Inferior parietal cortex (tissue), 1 donor: ENCODE results near the gene HIVEP3.

ENCODE experiments used
- DNase-seq: peaks from one replicate; pipeline ENCODE4 v3.0.0-alpha.2; 2016; ENCODE audit errors: extremely low spot score

HIVEP3 gene

GRCh38 chr1:41789661-41790330, 128.9 kb downstream of the HIVEP3 start:
- DNase-seq: no peak

DNA sequence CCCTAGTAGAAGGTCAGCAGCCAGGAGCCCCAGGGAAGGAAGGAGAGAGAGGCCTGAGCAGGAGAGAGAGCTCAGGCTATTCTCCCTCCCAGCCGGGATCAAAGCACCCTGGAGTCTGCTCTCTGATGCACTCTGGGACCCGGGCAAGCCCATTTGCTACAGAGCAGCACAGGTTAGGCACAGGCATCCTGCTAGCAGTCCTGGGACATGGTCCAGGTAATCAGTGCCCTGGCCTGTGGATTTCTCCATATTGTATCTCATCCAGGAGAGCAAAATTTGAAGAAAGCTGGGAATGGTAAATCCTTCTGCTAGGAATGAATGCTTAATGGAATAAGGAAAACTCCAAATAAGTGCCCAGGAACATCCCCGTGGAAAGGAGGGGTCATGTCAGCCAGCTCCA, 130.3 kb downstream of the HIVEP3 start:
- no peak for DNase-seq

DNA sequence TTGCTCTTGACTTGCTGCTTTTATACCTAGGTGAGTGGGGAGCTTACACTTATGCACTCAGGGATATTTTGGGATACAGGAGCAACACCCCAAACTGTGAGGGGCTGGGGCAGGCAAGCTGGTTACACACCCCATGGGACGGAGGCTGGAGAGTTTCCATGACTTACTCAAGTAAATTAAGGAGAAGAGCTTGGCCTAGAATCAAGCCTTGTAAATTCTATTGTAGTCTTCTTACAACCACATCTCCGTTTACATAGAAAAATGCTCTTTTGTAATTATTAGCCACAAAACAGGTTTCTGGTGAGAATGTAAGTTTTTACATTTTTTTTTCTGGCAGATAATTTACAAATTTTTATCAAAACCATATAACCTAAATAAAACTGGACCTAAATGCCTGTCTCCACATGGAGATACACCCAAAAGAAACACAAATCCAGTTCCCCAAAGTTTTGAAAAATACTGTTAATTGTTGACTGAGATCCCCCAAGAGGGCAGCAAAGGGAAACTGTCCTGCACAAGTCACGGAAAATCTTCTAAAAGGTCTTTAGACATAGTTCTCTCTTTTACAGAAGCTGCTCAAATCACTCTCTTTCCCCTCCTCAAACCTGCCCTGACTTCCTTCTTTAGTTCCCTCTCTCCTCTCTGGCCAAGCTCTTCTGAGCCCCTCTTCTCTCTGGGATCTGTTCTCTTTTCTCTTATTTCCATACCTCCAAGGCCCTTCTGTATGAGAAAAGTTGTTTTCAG, 134.0 kb downstream of the HIVEP3 start:
- no peak for DNase-seq

DNA sequence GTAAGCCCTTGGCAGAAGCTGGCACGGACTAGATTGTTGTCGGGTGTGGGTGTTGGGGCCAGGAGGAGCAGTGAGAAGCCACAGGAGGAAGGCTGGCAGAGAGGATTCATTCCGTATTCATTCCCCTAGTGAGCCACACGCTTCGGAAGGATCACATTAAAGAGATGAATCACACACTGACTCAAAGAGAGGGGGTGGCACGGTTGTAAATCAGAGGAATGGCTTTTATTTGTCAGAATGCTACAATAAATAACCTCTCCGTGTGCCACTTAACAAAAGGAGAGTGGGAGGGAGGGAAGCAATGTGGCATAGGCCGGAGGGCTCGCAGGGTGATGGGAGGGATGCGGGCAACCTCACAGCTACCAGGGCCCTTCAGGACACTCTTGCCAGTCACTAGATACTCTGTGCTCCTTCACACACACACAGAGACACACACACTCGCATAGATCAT, 135.5 kb downstream of the HIVEP3 start:
- no peak for DNase-seq

- DNase-seq: no peak
Observed at GRCh38 chr1:41780916-41781315, 137.8 kb downstream of the HIVEP3 start.

DNA sequence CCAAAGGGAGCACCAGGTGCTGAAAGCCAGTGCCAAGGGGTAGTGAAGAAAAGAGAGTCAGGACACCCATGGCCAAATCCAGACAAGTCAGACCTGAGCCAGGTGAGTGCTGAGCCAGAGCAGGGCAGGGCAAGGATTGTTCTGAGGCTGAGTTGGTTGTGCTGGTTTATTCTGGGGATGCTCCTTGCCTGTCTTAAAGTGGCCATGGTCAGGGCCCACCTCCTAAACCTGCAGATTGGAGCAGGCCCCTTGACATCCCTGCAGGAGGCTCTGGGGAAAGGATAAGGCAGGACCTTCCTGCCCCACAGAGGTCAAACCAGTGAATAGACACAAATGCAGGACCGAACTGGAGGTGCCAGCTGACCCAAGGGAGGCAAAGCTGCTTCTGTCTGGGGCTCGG, 138.4 kb downstream of the HIVEP3 start:
- no peak for DNase-seq

- no peak for DNase-seq
Observed at GRCh38 chr1:41779360-41779759, 139.4 kb downstream of the HIVEP3 start.

DNA sequence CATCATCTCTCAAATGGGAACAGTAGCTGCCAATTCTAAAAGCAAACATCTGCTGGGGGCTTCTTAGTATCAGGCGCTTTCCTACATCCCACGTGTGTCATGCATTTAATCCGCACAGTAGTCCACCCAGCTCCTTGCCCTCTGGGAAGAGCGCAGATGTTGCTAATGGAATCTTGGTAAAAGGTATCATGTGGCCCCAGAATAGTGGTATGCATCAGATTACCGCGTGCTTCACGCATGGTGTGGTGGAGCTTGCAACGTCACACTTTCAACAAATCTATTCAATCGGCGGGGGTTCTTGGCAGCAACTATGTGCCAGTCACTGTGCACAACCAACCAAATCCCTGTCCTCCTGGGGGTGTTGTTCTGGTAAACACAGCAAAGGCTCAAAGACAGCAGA, 141.0 kb downstream of the HIVEP3 start:
- DNase-seq: no peak

- peak; percentile 89 for DNase-seq
Observed at GRCh38 chr1:41776891-41777441, 141.8 kb downstream of the HIVEP3 start.

DNA sequence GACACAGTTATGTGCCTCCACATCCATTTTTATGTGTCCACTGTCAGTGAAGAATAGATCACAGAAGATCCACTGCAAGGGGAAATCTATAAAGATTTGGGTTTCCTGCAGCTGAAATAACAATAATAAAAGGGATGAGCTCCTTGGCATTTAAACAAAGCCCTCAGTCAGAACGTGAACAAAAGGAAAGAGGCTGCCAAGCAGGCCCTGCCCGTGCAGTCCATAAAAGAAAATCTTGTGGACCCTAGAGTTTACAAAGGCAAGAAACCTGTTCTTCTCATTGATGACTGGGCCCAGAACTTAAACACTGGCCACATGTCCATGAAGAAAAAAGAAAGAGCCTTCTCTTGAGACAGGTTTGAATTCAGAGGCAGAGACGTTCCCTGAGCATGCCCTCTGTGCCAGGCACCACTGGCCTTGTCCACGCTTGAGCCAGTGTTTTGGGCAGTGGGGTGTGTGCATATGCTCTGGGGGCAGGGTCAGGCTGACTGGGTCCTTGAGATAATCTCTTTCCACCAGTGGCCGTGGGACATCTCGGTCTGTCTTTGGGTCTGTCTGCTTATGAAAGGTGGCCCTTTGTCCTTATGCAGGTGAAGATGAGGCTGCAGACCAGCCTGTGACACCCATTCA, 142.7 kb downstream of the HIVEP3 start:
- peak; percentile 49 for DNase-seq

GRCh38 chr1:41774471-41774990, 144.2 kb downstream of the HIVEP3 start:
- no peak for DNase-seq

DNA sequence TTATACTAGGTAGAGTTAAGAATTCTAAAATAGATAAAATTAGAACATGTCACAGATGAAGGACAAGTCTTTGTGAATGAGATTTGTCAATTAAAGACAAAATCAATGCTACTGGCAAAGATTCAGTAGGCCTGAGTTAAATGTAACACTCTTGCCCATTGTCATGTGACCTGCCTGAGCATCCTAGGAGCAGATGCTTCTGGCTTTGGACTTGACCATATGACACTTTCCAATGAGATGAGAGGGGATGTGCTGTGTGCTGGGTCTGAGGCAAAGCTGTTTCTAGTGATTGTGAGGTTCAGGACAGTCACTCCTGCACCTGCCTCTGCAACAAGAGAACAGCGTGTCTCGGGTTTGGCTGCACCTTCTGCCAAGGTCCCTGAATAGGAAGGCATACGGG, 144.9 kb downstream of the HIVEP3 start:
- no peak for DNase-seq

DNA sequence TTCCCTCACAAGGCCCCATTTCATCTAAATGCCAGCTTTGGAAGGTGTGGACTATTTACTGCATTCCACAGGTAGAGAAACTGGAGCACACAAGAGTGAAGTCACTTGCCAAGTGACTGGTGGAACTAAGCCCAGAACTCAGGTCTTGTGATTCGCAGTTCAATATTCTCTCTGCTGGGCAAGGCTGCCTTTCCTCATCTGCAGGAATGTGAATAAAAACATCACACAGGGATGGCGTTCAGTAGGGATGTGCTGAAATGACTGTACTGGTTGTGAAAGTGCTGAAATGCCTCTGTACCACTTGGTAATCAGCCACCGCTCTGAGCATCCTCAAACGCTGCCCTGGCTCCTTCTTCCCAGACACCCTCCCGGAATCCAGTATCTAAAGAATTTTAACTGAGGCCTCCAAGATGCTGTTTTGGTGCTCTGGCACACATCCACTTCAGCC, 145.6 kb downstream of the HIVEP3 start:
- no peak for DNase-seq

DNA sequence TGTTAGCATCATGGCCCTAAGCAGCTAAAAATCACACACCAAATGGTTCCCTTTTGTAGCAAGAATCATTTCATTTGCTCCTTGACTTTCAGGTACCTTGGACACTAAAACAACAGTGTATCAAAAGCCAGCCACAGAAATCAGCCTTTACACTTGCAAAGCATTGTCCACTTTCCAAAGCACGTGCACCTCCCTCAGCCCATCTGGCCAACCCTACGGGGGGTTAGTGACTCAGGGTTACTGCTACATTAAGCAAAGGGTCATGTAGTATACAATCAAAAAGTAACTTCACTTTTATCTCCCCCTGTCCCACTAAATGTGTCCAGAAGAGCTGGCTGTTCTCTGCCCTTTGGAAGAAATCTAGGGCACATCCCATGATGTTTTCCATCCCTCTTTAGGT, 149.7 kb downstream of the HIVEP3 start:
- DNase-seq: no peak

DNA sequence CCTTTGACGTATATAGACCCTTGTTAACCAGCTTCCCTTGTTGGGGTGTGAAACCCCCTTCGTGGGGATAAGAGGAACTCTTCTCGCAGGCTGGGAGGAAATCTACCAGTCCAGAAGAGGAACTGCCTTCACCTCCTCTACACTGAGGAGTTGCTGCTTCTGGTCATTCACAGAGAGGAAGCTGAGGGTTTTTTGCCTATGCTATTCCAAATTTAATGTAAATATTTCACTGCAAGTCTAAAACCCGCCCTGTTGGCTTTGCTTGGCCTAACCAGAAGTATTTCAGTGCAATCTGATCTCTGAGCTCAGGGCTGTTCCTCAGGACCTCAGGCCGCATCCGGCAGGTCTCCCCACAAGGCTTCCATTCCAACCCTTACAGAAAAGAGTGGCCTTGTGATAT, 150.1 kb downstream of the HIVEP3 start:
- no peak for DNase-seq

- no peak for DNase-seq
Observed at GRCh38 chr1:41767534-41768525, 150.9 kb downstream of the HIVEP3 start.

DNA sequence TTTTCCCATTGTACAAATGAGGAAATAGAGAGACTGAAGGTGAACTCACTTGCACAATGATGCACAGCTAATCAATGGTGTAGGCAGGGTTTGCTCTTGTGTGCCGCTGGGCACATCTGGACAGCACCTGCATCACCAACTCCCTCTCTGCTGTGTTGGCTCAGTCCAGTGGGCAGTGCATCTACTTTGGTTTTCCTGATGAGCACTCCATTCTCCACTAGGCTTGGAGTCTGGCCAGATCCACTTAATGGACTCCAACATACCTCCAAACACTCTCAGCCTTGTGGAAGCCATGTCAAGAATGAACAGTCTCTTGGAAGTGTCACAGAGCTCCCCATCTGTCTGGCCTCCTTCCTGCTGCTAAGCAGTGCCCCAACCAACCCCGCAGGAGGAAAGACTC, 152.2 kb downstream of the HIVEP3 start:
- no peak for DNase-seq

DNA sequence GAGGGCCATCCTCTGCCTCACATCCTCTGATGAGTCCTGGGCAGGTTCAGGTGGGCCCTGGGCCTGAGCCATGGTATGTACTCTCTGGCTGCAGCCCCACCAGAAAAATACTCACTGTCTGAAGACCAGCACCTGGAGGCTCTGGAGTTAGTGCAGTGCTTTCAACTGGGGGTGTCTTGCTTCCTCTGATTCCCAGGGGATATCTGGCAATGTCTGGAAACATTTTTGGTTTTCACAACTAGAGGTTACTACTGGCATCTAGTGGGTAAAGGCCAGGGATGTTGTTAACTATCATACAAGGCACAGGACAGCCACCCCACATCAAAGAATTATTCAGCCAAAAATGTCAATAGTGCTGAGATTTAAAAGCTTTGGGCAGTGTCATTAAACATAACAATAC, 152.7 kb downstream of the HIVEP3 start:
- no peak for DNase-seq

GRCh38 chr1:41765152-41765551, 153.6 kb downstream of the HIVEP3 start:
- no peak for DNase-seq

- no peak for DNase-seq
Observed at GRCh38 chr1:41764656-41765055, 154.1 kb downstream of the HIVEP3 start.

GRCh38 chr1:41762777-41763176, 155.9 kb downstream of the HIVEP3 start:
- no peak for DNase-seq
